Measurements from ENCODE around the gene ACSM6. TPM values are rescaled to one million over a fixed set of nuclear protein-coding genes. Genes with fewer than 3 reads are reported as not detected.

The ACSM6 gene
- not detected for total RNA-seq

- ATAC-seq, result no peak
- Mint-ChIP-seq H3K4me3 (no peak within 1 kb of the TSS), H3K27me3 (peaks cover 9% of the 10 kb centered on the region), H3K9me3 (ENCODE audit: low read depth) (no peaks in the 10 kb centered on the region), H3K27ac (no peak within 1 kb of the TSS), H3K4me1 (no peaks in the 10 kb centered on the region), H3K36me3 (no peaks in the 10 kb centered on the region)
- no peak for DNase-seq
- CTCF ChIA-PET, result no interaction called here
These were observed at the start of gene ACSM6 for GRCh38 chr10:95193944-95194343. Gene ACSM6, plus strand, starts transcription at chr10:95194238. Its CDS starts 248 bp downstream, at chr10:95194486.

GRCh38 chr10:95168694-95169093 is 25.3 kb upstream of the ACSM6 start:
- H3K9me3 Mint-ChIP-seq (ENCODE audit: low read depth), result peaks cover under 1% of the 10 kb centered on the region
- no peak for DNase-seq
- no peaks in the 10 kb centered on the region for H3K36me3 Mint-ChIP-seq
- H3K4me1 Mint-ChIP-seq, result no peaks in the 10 kb centered on the region
- CTCF ChIA-PET, result no interaction called here
- H3K27me3 Mint-ChIP-seq, result no peaks in the 10 kb centered on the region
- no peak for ATAC-seq
- H3K27ac Mint-ChIP-seq, result no peak overlapping the region
- H3K4me3 Mint-ChIP-seq, result no peak overlapping the region

DNA sequence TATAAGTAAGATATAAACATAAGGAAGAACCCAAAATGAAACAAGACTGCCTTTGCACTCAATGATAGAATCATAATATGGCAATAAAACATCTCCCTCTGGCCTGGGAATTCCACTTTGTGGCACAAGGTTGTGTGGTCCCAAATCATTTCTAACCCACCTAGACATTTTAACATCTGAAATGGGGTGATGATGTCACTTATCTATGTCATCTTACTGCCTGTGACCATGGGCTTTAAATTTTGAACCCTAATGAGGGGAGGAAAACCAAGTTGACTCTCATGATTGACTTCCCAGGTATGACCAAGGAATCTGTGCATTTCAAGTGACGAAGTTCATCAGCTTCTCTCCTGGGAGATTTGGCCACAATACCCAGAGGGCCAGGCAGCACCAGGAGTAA is 24.5 kb upstream of the ACSM6 start:
- ATAC-seq, result no peak
- Mint-ChIP-seq H3K4me3 (no peak overlapping the region), H3K4me1 (no peaks in the 10 kb centered on the region), H3K27me3 (no peaks in the 10 kb centered on the region), H3K36me3 (no peaks in the 10 kb centered on the region), H3K27ac (no peak overlapping the region), H3K9me3 (ENCODE audit: low read depth) (no peaks in the 10 kb centered on the region)
- CTCF ChIA-PET, result no interaction called here
- no peak for DNase-seq

GRCh38 chr10:95170790-95171189 is 23.2 kb upstream of the ACSM6 start:
- no peaks in the 10 kb centered on the region for H3K9me3 Mint-ChIP-seq (ENCODE audit: low read depth)
- H3K27me3 Mint-ChIP-seq, result peaks cover 3% of the 10 kb centered on the region
- CTCF ChIA-PET, result no interaction called here
- no peak for DNase-seq
- H3K4me3 Mint-ChIP-seq, result no peak overlapping the region
- no peak overlapping the region for H3K27ac Mint-ChIP-seq
- no peaks in the 10 kb centered on the region for H3K4me1 Mint-ChIP-seq
- H3K36me3 Mint-ChIP-seq, result no peaks in the 10 kb centered on the region
- ATAC-seq, result no peak

DNA sequence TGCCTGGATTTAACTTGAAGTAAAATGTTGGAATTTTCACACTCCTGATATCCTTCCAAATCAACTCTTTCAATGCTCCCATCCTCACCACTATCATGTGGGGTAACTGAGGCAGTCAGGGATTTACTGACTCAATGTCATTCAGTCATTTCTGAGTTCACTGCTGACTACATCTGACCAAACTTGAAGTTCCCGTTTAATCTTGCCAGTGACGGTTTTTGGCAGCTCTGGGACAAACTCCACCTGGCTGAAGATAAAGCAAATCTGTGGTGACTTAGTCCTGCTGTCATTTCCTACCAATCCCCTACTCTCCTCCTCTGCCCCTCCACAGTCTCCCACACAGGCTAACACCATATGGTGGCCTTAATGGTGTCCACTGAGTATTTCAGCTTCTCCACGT is 22.7 kb upstream of the ACSM6 start:
- no peak for ATAC-seq
- H3K4me3 Mint-ChIP-seq, result no peak overlapping the region

DNA sequence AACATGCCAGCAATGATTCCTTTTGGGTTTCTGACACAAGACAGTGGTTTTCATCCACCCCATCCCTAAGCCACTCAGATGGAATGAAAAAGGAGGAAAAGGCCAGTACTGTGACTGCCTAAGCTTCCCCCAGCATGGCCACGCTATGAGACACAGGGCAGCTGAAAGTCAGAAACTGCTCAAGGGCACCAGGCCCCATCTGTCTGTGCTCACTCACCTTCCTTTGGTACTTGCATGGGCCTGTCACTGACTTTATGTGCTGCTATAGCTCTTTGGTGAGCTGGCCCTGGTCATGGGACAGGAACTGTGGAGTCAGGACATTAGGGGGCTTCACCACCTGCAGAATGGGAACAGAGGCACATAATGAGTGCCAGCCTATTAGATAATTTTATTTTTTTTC is 21.2 kb upstream of the ACSM6 start:
- H3K36me3 Mint-ChIP-seq, result no peaks in the 10 kb centered on the region
- no peak for DNase-seq
- peaks cover 3% of the 10 kb centered on the region for H3K27me3 Mint-ChIP-seq
- no peak overlapping the region for H3K4me3 Mint-ChIP-seq
- CTCF ChIA-PET, result no interaction called here
- no peak overlapping the region for H3K27ac Mint-ChIP-seq
- H3K4me1 Mint-ChIP-seq, result no peaks in the 10 kb centered on the region
- no peaks in the 10 kb centered on the region for H3K9me3 Mint-ChIP-seq (ENCODE audit: low read depth)
- ATAC-seq, result no peak

More for the DNA sequence above, 22.7 kb upstream of the ACSM6 start:
- no peaks in the 10 kb centered on the region for H3K9me3 Mint-ChIP-seq (ENCODE audit: low read depth)
- no peak overlapping the region for H3K27ac Mint-ChIP-seq
- H3K27me3 Mint-ChIP-seq, result peaks cover 3% of the 10 kb centered on the region
- CTCF ChIA-PET, result no interaction called here
- no peak for DNase-seq
- H3K36me3 Mint-ChIP-seq, result no peaks in the 10 kb centered on the region
- no peaks in the 10 kb centered on the region for H3K4me1 Mint-ChIP-seq

- H3K27me3 Mint-ChIP-seq, result peaks cover 6% of the 10 kb centered on the region
- no peaks in the 10 kb centered on the region for H3K4me1 Mint-ChIP-seq
- no peaks in the 10 kb centered on the region for H3K9me3 Mint-ChIP-seq (ENCODE audit: low read depth)
- CTCF ChIA-PET, result no interaction called here
- DNase-seq (no peak), ATAC-seq (no peak)
- H3K4me3 Mint-ChIP-seq, result no peak overlapping the region
- H3K27ac Mint-ChIP-seq, result no peak overlapping the region
- H3K36me3 Mint-ChIP-seq, result no peaks in the 10 kb centered on the region
These were observed 17.9 kb upstream of the ACSM6 start for GRCh38 chr10:95176101-95176500.

DNA sequence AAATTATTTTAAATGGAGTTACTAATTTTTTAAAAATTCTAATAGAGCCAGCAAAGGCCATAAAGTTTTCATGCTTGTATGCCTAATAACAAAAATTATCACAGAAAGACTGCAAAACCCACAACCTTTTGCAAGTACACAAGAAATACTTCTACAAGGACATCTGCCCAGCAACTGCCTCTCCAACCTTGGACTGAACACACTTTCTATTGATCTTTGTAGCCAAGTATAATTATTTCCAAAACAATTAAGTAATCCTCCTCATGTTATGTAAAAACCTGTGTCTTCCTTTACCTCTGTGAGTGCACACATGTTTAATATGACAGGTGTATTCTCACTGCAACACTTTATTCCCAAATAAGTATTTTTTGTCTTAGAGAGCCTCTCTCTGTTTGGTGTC is 16.6 kb upstream of the ACSM6 start:
- Mint-ChIP-seq H3K9me3 (ENCODE audit: low read depth) (no peaks in the 10 kb centered on the region), H3K27ac (no peak overlapping the region), H3K4me1 (no peaks in the 10 kb centered on the region), H3K36me3 (no peaks in the 10 kb centered on the region), H3K4me3 (no peak overlapping the region), H3K27me3 (peaks cover 15% of the 10 kb centered on the region)
- no peak for DNase-seq
- ATAC-seq, result no peak
- CTCF ChIA-PET, result no interaction called here

- DNase-seq (no peak), ATAC-seq (no peak)
- H3K4me1 Mint-ChIP-seq, result peaks cover 3% of the 10 kb centered on the region
- no peaks in the 10 kb centered on the region for H3K36me3 Mint-ChIP-seq
- H3K9me3 Mint-ChIP-seq (ENCODE audit: low read depth), result no peaks in the 10 kb centered on the region
- no peak overlapping the region for H3K4me3 Mint-ChIP-seq
- H3K27me3 Mint-ChIP-seq, result peaks cover 21% of the 10 kb centered on the region
- H3K27ac Mint-ChIP-seq, result no peak overlapping the region
- CTCF ChIA-PET, result no interaction called here
These were observed 15.8 kb upstream of the ACSM6 start for GRCh38 chr10:95178266-95178665.

GRCh38 chr10:95178797-95179196 is 15.2 kb upstream of the ACSM6 start:
- DNase-seq (no peak), ATAC-seq (no peak)
- H3K4me1 Mint-ChIP-seq, result peaks cover 3% of the 10 kb centered on the region
- CTCF ChIA-PET, result no interaction called here
- peaks cover 21% of the 10 kb centered on the region for H3K27me3 Mint-ChIP-seq
- no peaks in the 10 kb centered on the region for H3K36me3 Mint-ChIP-seq
- no peak overlapping the region for H3K4me3 Mint-ChIP-seq
- no peak overlapping the region for H3K27ac Mint-ChIP-seq
- H3K9me3 Mint-ChIP-seq (ENCODE audit: low read depth), result no peaks in the 10 kb centered on the region

DNA sequence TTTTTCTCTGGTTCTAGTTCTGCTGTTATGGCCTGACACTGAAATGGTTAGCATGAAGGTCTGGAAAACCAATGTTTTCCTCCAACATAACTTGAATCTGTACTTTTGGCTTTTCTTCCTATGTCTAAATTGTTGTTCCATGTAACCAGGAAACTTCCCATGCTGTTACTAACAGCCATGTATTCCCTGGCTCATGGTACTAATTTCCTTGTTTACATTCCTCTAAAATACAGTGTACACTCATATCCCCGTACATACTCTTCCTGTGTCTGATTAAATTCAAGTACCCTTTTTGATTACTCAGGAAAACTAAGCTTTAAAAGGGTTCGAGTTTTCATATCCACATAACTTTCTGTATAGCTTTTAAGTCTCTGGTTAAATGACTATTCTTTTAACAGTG is 12.3 kb upstream of the ACSM6 start:
- Mint-ChIP-seq H3K36me3 (no peaks in the 10 kb centered on the region), H3K27me3 (peaks cover 39% of the 10 kb centered on the region), H3K4me1 (peaks cover 8% of the 10 kb centered on the region), H3K27ac (no peak overlapping the region), H3K9me3 (ENCODE audit: low read depth) (no peaks in the 10 kb centered on the region), H3K4me3 (no peak overlapping the region)
- ATAC-seq (no peak), DNase-seq (no peak)
- CTCF ChIA-PET, result interaction anchor here (0.9 to 3.8 kb wide), 3 partner anchors 61 to 180 kb away, joined by 3 to 33 read pairs (median 4); no protein-coding TSS in a partner anchor

DNA sequence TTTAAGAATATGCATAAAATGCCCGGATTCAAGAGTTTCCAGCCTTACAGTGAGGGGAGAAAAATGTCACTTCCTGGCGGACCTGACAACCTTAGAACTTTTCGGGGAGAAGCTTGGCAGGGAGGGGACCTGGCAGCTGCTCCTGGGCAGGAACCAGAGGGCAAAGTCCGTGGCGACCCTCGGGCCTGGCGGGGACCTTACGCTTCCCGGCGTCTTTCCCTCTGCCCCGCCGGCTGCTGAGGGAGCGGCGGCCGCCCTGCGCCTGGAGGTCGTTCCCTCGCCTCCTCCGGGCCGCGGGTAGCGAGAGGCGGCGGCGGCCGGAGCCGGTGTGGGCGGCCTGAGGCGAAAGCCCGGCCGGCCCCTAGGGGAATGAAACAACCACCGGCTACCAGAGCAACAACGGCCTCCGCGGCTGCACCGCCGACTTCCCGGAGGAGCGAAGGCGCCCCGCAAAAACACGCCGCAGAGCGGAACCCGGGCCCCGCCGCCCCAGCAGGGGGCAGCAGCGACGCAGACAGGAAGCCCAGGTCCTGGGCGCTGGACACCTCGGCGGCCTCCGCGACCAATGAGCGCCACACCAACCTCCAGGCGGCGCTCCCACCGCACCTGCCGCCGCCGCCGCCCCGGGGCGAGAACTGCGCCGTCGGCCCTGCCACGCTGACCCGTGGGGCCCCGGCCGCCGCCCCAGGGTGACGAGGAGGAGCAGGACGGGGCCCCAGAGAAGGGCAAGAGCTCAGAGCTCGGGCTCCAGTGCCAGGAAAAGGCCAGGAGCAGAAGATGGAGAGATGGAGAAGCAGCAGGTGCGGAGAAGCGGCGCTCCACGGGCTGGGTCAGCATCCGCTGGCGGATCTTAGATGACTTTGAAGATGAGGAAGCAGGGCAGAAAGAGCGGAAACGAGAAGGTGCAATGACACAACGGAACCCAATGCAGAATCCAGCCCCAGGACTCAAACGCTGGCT is 10.5 kb upstream of the ACSM6 start:
- DNase-seq (peak; percentile 81), ATAC-seq (peak; percentile 98)
- Mint-ChIP-seq H3K27ac (peak overlapping the region; percentile 54), H3K27me3 (peaks cover 49% of the 10 kb centered on the region), H3K4me3 (peak overlapping the region; percentile 65), H3K9me3 (ENCODE audit: low read depth) (no peaks in the 10 kb centered on the region), H3K36me3 (no peaks in the 10 kb centered on the region), H3K4me1 (peaks cover 8% of the 10 kb centered on the region)
- CTCF ChIA-PET, result interaction anchor here (0.6 to 3.8 kb wide), 15 partner anchors 12 to 247 kb away, joined by 3 to 33 read pairs (median 4); no protein-coding TSS in a partner anchor

- no peaks in the 10 kb centered on the region for H3K9me3 Mint-ChIP-seq (ENCODE audit: low read depth)
- no peak for DNase-seq
- H3K27me3 Mint-ChIP-seq, result peaks cover 44% of the 10 kb centered on the region
- CTCF ChIA-PET, result interaction anchor here (1.7 kb wide), 1 partner anchor 59 kb away, joined by 5 read pairs; no protein-coding TSS in a partner anchor
- no peak overlapping the region for H3K27ac Mint-ChIP-seq
- H3K36me3 Mint-ChIP-seq, result no peaks in the 10 kb centered on the region
- ATAC-seq, result no peak
- H3K4me1 Mint-ChIP-seq, result peaks cover 8% of the 10 kb centered on the region
- no peak overlapping the region for H3K4me3 Mint-ChIP-seq
These were observed 6.4 kb upstream of the ACSM6 start for GRCh38 chr10:95187617-95188016.

GRCh38 chr10:95188593-95188992 is 5.4 kb upstream of the ACSM6 start:
- no peak overlapping the region for H3K4me3 Mint-ChIP-seq
- peaks cover 5% of the 10 kb centered on the region for H3K4me1 Mint-ChIP-seq
- CTCF ChIA-PET, result interaction anchor here (0.9 to 1.7 kb wide), 3 partner anchors 55 to 186 kb away, joined by 3 to 5 read pairs (median 4); no protein-coding TSS in a partner anchor
- peaks cover 44% of the 10 kb centered on the region for H3K27me3 Mint-ChIP-seq
- H3K27ac Mint-ChIP-seq, result no peak overlapping the region
- H3K36me3 Mint-ChIP-seq, result no peaks in the 10 kb centered on the region
- H3K9me3 Mint-ChIP-seq (ENCODE audit: low read depth), result no peaks in the 10 kb centered on the region
- DNase-seq, result no peak
- no peak for ATAC-seq
